SH-SY5Y (cell line): ENCODE measurements around the gene ANTKMT.

Experiments
- GATA2 ChIP-seq: IDR thresholded peaks from 2 replicates; pipeline ENCODE4 v1.6.1; 2011; ENCODE audit warnings: mild to moderate bottlenecking, low read depth, low read length
- GATA3 ChIP-seq: IDR thresholded peaks from 2 replicates; pipeline ENCODE4 v1.6.1; 2011; ENCODE audit warnings: low read depth, mild to moderate bottlenecking, low read length, moderate library complexity

- TF ChIP-seq GATA2 (no peak), GATA3 (no peak)
These were observed 12.0 kb upstream of the ANTKMT start for GRCh38 chr16:708959-709358.
